ENCODE results near the gene PLCL2.

PLCL2 gene

DNA sequence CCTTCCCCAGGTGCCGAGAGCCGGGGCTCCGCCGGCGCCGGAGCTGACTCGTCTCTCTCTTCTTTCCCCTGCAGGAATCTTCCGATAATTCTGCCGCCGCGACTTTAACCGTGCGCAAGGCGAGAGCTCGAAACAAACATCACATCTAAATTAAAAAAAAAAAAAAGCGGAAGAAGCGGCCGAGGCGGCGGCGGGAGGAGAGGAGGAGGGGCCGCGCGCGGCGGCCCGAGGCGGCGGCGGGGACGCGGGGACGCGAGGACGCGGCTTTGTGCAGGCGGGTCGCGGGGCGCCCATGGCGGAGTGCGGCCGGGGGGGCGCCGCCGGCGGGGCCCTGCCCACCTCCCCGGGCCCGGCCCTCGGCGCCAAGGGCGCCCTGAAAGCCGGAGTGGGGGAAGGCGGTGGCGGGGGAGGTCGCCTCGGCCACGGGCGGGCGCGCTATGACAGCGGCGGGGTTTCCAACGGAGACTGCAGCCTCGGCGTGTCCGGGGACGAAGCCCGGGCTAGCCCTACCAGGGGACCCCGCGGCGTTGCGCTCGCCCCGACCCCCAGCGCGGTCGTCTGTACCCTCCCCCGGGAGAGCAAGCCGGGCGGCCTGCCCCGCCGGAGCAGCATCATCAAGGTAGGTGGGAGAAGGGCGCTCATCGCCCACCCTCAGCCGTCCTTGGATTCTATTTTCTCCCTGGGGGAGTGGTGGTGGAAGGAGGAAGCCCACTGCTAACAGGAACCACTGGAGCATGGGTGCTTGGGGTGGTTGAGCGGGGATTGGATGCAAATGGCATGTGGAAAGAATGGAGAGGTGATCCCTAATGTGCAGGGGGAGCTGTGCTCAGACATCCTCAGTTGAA lies at the start of gene PLCL2:
Gene PLCL2, plus strand, starts transcription at position 208 of the 845 bp plus-strand sequence. Its CDS starts 85 bp downstream, at position 293.
- DNase-seq (ENCODE audit: low read depth in 3 of 3, low spot score in 1 of 3): peak; percentile 45 to 55 (median 47)

DNA sequence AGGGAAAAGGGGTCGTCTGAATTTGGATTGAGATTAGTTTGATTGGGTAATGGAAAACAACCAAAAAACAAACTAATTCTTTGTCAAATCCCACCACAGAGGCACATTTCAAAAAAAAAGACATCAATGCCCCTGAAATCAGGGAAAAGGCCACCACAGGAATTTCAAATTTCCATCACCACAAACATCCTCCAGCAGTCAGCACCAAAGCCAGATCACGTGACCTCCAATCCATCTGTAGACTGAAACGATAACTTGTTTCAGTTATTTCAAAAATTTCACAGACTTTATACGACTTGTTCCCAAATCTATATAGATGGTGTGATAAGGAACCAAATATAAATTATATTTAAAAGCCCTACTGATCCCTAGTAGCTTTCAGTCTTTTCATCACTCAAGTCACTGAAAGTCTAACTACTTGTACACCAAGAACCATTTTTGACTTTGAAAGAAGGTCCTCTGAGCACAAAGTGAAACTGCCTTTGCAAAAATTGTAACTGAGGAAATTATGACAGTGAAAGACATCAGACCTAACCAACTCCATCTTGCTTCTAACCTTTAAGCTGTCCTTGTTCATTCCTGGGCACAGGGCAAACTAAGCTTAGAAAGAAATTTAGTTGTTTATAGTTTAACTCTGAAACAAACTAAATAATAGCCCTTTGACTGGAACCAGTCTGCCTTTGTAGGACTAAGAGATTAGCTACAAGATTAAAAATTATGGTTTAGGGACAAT lies 48.1 kb upstream of the PLCL2 start:
- DNase-seq (ENCODE audit: low read depth in 3 of 3, low spot score in 1 of 3): no peak

DNA sequence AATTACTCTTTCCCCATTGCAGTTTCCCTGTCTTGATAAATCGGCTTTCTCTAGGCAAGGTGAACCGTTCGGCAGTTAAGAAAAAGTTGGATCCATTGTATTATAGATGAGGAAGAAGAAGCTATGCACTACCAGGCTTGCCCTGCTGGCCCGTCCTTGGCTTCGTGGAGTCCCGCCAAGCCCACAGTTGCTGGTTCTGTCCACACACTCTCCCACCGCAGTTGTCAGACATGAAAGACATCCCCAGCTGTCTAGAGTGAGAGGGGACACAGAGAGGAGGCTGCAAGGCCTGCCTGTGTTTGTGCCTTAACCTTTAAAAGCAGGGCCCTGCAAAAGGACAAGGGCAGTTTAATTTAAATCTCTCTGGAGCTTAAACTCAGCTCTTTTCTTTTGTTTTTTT lies 47.2 kb upstream of the PLCL2 start:
- DNase-seq (ENCODE audit: low read depth in 3 of 3, low spot score in 1 of 3): no peak

GRCh38 chr3:16838561-16838960 lies 46.2 kb upstream of the PLCL2 start:
- DNase-seq (ENCODE audit: low read depth in 3 of 3, low spot score in 1 of 3): no peak

- DNase-seq (ENCODE audit: low read depth in 3 of 3, low spot score in 1 of 3): no peak
Observed at GRCh38 chr3:16839271-16840100, 45.3 kb upstream of the PLCL2 start.

DNA sequence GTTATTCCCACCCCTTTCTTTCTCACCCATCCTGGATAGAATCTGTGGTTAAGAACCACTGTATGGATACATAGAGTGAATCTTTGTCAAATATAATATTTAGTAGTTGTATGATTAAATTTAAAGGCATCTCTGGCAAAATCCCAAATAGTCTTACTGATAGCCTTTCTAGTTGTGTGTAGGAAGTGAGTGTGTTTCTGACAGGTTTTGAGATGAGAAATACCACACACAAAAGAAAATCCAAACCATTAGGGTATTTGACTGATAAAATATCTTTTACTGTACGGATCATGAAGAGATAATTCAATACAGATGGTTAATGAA lies 44.7 kb upstream of the PLCL2 start:
- DNase-seq (ENCODE audit: low read depth in 3 of 3, low spot score in 1 of 3): no peak

- no peak for DNase-seq (ENCODE audit: low read depth in 3 of 3, low spot score in 1 of 3)
Observed at GRCh38 chr3:16841041-16841753, 43.6 kb upstream of the PLCL2 start.

- DNase-seq (ENCODE audit: low read depth in 3 of 3, low spot score in 1 of 3): no peak
Observed at GRCh38 chr3:16841904-16842271, 42.9 kb upstream of the PLCL2 start.

DNA sequence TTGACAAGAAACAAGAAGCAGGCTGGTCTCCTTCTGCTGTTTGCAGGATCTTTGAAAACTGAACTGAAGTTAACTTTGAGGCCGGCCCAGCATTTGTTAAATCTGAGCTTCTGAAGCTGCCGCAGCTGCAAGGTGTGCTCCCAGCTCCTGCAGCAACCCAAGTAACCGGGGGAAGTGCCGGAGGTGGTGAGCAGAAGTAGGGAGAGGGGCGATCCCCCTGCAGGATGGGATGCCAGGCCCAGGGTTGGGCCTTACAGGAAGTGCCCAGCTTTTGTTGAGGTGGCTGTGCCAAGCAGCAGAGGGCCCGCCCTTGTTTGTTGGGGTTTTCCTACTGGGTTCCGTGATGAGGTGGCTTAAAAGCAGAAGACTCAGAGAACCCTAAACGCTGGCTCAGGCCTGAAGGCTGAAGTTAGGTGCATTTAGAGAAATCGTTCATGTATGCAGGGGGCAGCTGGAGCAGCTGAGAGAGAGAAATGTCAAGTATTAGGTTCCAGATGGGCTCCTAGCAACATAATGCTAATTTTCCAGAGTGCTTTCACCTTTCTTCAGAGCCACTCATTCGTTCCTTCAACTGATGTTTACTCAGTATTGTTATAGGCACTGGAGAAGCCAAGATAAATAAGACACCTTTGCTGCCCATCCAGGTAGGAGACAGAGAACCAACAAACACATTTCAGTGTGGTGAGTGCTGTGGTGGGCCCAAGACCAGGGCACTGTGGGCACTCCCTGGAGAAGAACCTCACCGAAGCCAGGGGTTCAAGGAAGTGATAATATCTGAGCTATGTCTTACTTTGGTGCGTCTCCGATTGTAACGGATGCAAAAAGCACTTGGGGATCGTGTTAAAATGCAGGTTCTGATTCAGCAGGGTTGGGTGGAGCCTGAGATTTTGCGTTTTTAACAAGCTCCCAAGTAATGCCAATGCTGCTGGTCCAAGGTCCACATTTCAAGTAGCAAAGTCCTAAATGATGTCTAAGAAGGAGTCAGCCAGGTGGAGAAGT lies 42.2 kb upstream of the PLCL2 start:
- DNase-seq (ENCODE audit: low read depth in 3 of 3, low spot score in 1 of 3): peak; percentile 40 to 54 (median 49)

GRCh38 chr3:16844222-16844621 lies 40.5 kb upstream of the PLCL2 start:
- no peak for DNase-seq (ENCODE audit: low read depth in 3 of 3, low spot score in 1 of 3)

- DNase-seq (ENCODE audit: low read depth in 3 of 3, low spot score in 1 of 3): no peak
Observed at GRCh38 chr3:16844791-16845190, 40.0 kb upstream of the PLCL2 start.

DNA sequence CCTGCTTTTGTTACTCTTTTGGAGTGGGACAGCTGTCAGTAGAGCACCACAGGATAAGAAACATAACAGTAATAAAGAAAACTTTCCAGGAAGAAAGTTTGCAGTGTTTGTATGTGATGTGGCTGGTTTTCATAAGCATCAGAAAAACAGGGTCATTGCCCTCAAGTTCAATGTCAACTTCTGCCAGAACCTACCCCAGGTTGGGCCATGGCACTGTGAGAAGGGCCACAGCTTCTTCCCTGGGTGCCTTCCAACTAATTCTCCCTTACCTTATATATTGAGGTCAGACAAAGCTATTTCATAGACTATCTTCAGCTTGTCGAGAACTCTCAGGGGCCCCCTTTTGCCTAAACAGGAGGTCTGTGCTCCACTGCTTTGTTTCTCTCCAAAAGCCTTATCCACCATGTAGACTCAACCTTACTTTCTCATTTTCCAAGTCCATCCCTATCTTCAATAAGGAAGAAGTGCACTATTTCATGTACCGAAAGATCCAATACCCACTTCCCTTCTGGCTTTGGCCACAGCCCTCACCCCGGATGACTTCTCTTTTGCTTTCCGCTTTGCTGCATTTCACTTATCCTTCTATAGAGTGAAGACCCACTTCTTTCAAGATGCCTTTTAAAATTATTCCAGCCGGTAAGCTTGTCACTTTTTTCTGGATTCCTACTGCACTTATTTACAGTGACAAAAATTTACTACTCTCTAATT lies 38.2 kb upstream of the PLCL2 start:
- no peak for DNase-seq (ENCODE audit: low read depth in 3 of 3, low spot score in 1 of 3)

GRCh38 chr3:16848007-16848406 lies 36.7 kb upstream of the PLCL2 start:
- DNase-seq (ENCODE audit: low read depth in 3 of 3, low spot score in 1 of 3): no peak

DNA sequence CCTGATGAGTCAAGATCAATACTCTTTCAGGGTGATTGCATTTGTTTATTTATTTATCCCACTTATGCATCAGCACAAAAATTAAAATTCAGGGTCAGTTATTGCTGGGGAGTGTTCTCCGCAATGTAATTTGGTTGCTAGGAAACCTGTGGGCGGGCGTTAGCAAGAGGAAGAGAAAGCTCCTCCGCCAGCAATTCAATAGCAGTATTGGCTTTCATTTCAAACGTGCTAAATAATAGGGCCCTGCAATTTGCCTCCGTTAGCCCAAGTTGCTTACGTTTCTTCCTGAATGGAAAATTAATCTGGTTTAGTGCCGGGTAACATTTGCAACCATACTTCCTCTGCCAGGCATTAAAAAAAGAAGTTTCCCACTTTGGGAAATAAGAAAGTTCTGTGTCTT lies 35.5 kb upstream of the PLCL2 start:
- DNase-seq (ENCODE audit: low read depth in 3 of 3, low spot score in 1 of 3): peak; percentile 23 to 42 (median 41)

- no peak for DNase-seq (ENCODE audit: low read depth in 3 of 3, low spot score in 1 of 3)
Observed at GRCh38 chr3:16849795-16850194, 35.0 kb upstream of the PLCL2 start.

GRCh38 chr3:16855497-16855896 lies 29.3 kb upstream of the PLCL2 start:
- DNase-seq (ENCODE audit: low read depth in 3 of 3, low spot score in 1 of 3): no peak

GRCh38 chr3:16860234-16860633 lies 24.5 kb upstream of the PLCL2 start:
- no peak for DNase-seq (ENCODE audit: low read depth in 3 of 3, low spot score in 1 of 3)

DNA sequence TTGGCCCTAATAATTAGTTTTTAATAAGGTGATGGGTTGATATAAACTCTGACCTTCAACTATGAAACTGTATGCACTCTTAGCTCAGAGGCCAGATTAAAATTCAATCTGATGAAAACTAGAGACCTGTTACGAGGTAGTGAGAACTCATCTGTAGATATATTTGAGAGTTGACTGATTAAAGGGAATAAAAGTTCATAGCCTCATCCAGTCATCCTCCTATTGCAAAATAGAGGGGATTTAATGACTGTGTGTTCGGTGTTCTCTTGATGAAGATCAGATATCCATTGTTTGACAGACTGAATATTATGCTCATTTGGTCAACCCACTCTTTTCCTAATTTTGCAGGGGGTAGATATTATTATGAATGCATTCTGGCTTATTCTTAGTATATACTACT lies 23.3 kb upstream of the PLCL2 start:
- DNase-seq (ENCODE audit: low read depth in 3 of 3, low spot score in 1 of 3): no peak

DNA sequence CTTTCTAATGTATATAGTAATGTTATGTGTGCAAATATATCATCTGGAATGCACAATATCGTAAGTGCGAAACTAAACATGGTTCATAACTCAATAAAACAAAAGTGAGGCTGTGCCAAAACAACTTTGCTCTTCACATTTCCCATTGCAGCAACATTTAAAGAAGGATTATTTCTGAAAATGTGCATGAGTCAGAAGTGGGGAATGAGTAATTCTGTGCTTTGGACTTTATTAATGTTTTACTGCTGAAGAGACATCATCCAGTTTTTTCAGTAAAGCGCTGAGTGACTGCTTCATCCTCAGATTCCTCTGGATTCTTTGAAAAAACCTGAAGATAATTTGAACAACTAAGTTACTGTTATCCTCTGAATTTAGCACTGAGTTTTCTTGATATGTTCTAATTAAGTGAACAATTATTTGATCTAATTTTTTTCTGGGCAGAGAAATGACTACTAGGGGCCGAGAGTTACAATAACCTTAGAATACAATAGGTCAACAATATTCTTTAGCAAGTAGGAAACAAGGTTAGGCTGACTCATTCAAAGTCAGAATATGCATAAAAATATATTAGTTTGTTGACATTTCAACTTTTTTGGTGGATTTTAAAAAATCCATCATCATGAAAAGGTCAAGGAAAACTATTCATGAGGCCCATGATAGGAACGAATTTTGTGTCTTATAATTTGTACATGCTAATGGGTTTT lies 20.0 kb upstream of the PLCL2 start:
- DNase-seq (ENCODE audit: low read depth in 3 of 3, low spot score in 1 of 3): no peak

All from stimulated activated CD4-positive, alpha-beta T cell treated with anti-CD3 and anti-CD28 coated beads, TNF-alpha, amount 100 ng/mL, for 1 hour (primary cell).